Lung (tissue), 12 donors: ENCODE results near the gene PCP2. TPM values are rescaled to one million over a fixed set of nuclear protein-coding genes. Genes with fewer than 3 reads are reported as not detected.
"Not testable (repeated sequence)": the region's sequence is repeated elsewhere in the genome, so short reads cannot be mapped to it uniquely, and the experiment has no call there.

Experiments used
- ATAC-seq: fragments of 200-7000 bp; cut with Tn5 transposase; one replicate; pipeline ENCODE4 v1.9.1; 2020; ENCODE audit warnings: moderate number of reproducible peaks; ENCODE audit not compliant: insufficient read depth, low FRiP score
- DNase-seq, 3 donors: peaks; one replicate each; pipeline ENCODE4 v3.0.0-alpha.2; 2013 to 2017
- H3K27ac ChIP-seq, 2 donors: one replicate each; pipeline ENCODE4 v1.5.1; 2013; ENCODE audit warnings: mild to moderate bottlenecking in 2 of 2, moderate library complexity in 2 of 2, control low read depth in 1 of 2, inconsistent platforms in 1 of 2, low read depth in 1 of 2, low read length in 1 of 2
- H3K27me3 ChIP-seq, 3 donors: one replicate each; pipeline ENCODE4 v1.5.1; 2013; ENCODE audit warnings: low read length in 2 of 3; ENCODE audit not compliant: control insufficient read depth in 3 of 3, insufficient read depth in 3 of 3
- H3K36me3 ChIP-seq, 4 donors: one replicate each; pipeline ENCODE4 v1.5.1; 2013; ENCODE audit warnings: low read length in 4 of 4, mild to moderate bottlenecking in 1 of 4, moderate library complexity in 1 of 4; ENCODE audit not compliant: control insufficient read depth in 4 of 4, insufficient read depth in 4 of 4
- H3K4me1 ChIP-seq, 5 donors: one replicate each; pipeline ENCODE4 v1.5.1; 2013; ENCODE audit warnings: low read length in 5 of 5, mild to moderate bottlenecking in 2 of 5, moderate library complexity in 1 of 5; ENCODE audit not compliant: control insufficient read depth in 5 of 5, insufficient read depth in 5 of 5
- H3K4me3 ChIP-seq: one replicate; pipeline ENCODE4 v1.5.1; 2013; ENCODE audit warnings: mild to moderate bottlenecking, control low read depth, moderate library complexity
- H3K9ac ChIP-seq, 2 donors: one replicate each; pipeline ENCODE4 v1.5.1; 2013; ENCODE audit warnings: low read length in 2 of 2, control low read depth in 1 of 2; ENCODE audit not compliant: insufficient read depth in 1 of 2
- H3K9me3 ChIP-seq, 4 donors: one replicate each; pipeline ENCODE4 v1.5.1; 2013; ENCODE audit warnings: low read length in 3 of 4, mild to moderate bottlenecking in 1 of 4, moderate library complexity in 1 of 4; ENCODE audit not compliant: control insufficient read depth in 4 of 4, insufficient read depth in 3 of 4
- WGBS, 2 donors: extraction: QIAGEN DNeasy Blood & Tissue Kit; methylation state at CpG; one replicate each; pipeline ENCODE4 v1.1.7; 2013; 5-methylcytosine and 5-hydroxymethylcytosine counted together
- polyA plus RNA-seq, 2 donors: library from polyadenylated mRNA; stranded (reverse); fragments of 200-250 nt; gene quantifications; one replicate each; pipeline ENCODE4 v1.2.1, GENCODE V29; 2013
- total RNA-seq, 2 donors: library from RNA; depleted of rRNA in 1 of 2; stranded (reverse); fragments of >200 nt in 1 of 2; gene quantifications; one replicate each; pipeline ENCODE4 v1.2.1, GENCODE V29; 2014 to 2021
- TF ChIP-seq, protein P1 (sequence below): IDR thresholded peaks from 2 replicates; pipeline ENCODE4 v1.5.1; 2012; ENCODE audit warnings: mild to moderate bottlenecking; ENCODE audit errors: control extremely low read depth, extremely low read depth
- donor health status: control.
- donor health status: control.
- donor health status: Bipolar disorder and iron deficiency.
- donor health status: healthy.
- donor health status: DM: yes; HTN: yes; CAD: no.

The PCP2 gene
- total and polyA plus RNA-seq, 4 donors: 0.60 to 4.4 (median 1.9) TPM

DNA sequence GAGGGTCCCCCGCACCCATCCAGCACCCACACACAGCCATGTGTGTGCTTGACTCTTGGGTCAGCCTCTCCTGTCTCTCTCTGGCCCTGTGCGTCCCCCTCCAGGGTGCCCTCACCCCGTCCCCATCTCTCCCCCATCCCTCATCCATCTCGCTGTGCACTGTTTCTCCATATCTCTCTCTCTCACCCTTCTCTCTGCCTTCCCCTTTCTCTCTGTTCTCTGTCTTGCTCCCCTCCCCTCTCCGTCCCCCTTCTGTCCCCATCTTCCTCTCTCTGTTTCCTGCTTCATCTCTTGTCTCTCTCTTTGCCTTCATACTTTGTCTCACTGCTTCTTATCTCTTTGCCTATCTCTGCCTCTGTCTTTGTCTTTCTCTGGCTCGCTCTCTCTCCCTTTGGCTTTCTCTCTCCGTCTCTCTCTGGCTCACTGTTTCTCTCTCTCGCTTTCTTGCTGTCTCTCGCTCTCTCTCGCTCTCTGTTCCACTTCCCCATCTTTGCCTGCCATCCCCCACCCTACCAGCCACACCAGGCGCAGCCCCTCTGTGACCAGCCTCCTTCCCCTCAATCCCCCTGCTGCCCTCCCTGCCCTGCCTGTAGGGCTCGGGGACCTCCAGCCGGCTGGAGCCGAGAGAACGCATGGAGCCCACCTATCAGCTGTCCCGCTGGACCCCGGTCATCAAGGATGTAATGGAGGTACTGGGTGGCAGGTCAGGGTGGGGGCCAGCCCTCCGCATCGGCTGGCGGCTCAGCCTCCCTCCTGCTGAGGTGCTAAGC is 12.3 kb upstream of the PCP2 start:
- H3K9ac ChIP-seq: no peak overlapping the region
- ATAC-seq (no peak), DNase-seq (no peak)
- 41 to 67% methylated on average over 19 to 20 of the region's 20 CpGs for WGBS, 2 donors
- TF ChIP-seq, protein P1, sequence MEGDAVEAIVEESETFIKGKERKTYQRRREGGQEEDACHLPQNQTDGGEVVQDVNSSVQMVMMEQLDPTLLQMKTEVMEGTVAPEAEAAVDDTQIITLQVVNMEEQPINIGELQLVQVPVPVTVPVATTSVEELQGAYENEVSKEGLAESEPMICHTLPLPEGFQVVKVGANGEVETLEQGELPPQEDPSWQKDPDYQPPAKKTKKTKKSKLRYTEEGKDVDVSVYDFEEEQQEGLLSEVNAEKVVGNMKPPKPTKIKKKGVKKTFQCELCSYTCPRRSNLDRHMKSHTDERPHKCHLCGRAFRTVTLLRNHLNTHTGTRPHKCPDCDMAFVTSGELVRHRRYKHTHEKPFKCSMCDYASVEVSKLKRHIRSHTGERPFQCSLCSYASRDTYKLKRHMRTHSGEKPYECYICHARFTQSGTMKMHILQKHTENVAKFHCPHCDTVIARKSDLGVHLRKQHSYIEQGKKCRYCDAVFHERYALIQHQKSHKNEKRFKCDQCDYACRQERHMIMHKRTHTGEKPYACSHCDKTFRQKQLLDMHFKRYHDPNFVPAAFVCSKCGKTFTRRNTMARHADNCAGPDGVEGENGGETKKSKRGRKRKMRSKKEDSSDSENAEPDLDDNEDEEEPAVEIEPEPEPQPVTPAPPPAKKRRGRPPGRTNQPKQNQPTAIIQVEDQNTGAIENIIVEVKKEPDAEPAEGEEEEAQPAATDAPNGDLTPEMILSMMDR: no peak
- peaks cover 0 to 4% (median 0%) of the 10 kb centered on the region in 5 donors for H3K4me1 ChIP-seq
- no peak overlapping the region for H3K27ac ChIP-seq
- no peaks in the 10 kb centered on the region for H3K9me3 ChIP-seq
- peaks cover 0 to 23% (median 0%) of the 10 kb centered on the region in 4 donors for H3K36me3 ChIP-seq
- no peak overlapping the region for H3K4me3 ChIP-seq
- peaks cover 0 to 3% (median 0%) of the 10 kb centered on the region in 3 donors for H3K27me3 ChIP-seq

DNA sequence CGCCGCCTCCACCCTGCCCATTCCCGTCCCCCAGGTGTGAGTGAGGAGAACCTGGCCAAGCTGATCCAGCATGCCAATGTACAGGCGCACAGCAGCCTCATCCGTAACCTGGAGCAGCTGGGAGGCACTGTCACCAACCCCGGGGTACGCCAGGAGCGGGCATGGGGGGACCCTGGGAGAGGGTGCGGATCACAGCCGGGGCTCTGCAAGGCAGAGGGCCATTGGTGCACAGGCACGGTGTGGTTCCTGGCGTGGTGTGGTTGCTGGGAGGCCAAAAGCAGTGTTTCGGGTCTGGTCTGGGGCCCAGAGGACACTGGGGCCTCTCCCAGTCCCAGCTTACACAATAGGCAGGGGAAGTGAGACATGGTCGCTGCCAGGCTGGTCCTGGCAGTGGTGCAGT is 11.6 kb upstream of the PCP2 start:
- no peaks in the 10 kb centered on the region for H3K9me3 ChIP-seq
- no peak for DNase-seq
- no peak for ATAC-seq
- H3K4me3 ChIP-seq: no peak overlapping the region
- no peak overlapping the region for H3K27ac ChIP-seq
- TF ChIP-seq, protein P1: no peak
- H3K36me3 ChIP-seq: peaks cover 0 to 24% (median under 1%) of the 10 kb centered on the region in 4 donors
- 55 to 82% methylated on average over 14 of the region's 14 CpGs for whole genome bisulfite sequencing, 2 donors
- no peak overlapping the region for H3K9ac ChIP-seq
- H3K27me3 ChIP-seq: no peaks in the 10 kb centered on the region
- peaks cover 0 to 6% (median 0%) of the 10 kb centered on the region in 5 donors for H3K4me1 ChIP-seq

DNA sequence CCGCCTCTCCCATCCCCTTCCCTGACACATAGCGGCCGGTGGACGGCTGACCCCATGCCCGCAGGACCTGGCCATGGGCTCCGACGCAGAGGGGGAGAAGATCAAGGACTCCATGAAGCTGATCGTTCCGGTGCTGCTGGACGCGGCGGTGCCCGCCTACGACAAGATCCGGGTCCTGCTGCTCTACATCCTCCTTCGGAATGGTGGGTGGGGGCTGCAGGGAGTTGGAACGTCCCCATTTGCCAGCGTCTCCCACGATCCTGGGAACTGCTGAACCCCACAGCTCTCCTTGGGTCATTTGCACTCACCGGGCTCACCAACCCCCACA is 11.0 kb upstream of the PCP2 start:
- TF ChIP-seq, protein P1: no peak
- DNase-seq: no peak
- Histone ChIP-seq H3K9me3 (peaks cover 0 to 2% (median 0%) of the 10 kb centered on the region in 4 donors), H3K4me3 (no peak overlapping the region), H3K9ac (no peak overlapping the region), H3K36me3 (peaks cover 0 to 24% (median 3%) of the 10 kb centered on the region in 4 donors), H3K4me1 (peaks cover 0 to 12% (median 0%) of the 10 kb centered on the region in 5 donors), H3K27ac (no peak overlapping the region), H3K27me3 (no peaks in the 10 kb centered on the region)
- ATAC-seq: no peak
- 95 to 96% methylated on average over 19 to 20 of the region's 20 CpGs for WGBS, 2 donors

DNA sequence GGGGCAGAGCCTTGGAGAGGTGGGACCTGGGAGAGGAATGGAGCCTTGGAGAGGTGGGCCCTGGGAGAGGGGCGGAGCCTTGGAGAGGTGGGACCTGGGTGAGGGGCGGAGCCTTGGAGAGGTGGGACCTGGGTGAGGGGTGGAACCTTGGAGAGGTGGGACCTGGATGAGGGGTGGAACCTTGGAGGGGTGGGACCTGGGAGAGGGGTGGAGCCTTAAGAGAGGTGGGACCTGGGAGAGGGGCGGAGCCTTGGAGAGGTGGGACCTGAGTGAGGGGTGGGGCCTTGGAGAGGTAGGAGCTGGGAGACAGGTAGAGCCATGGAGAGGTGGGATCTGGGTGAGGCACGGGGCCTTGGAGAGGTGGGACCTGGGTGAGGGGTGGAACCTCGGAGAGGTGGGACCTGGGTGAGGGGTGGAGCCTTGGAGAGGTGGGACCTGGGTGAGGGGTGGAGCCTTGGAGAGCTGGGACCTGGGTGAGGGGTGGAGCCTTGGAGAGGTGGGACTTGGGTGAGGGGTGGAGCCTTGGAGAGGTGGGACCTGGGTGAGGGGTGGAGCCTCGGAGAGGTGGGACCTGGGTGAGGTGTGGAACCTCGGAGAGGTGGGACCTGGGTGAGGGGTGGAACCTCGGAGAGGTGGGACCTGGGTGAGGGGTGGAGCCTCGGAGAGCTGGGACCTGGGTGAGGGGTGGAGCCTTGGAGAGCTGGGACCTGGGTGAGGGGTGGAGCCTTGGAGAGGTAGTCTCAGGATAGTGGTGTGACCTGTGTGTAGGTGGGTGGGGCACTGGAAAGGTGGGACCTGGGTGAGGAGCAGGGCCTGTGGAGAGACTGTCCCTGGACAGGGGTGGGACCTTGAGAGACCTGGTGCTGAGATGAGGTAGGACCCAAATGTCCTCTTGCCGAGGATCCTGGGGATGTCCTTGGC is 10.4 kb upstream of the PCP2 start:
- H3K9me3 ChIP-seq, H3K4me3 ChIP-seq, H3K27me3 ChIP-seq, H3K9ac ChIP-seq, DNase-seq, ATAC-seq, H3K27ac ChIP-seq: not testable (repeated sequence)
- peaks cover 0 to 12% (median 0%) of the 10 kb centered on the region in 5 donors for H3K4me1 ChIP-seq
- WGBS, 2 donors: 67 to 91% methylated on average over 9 to 10 of the region's 10 CpGs
- peaks cover 0 to 24% (median 3%) of the 10 kb centered on the region in 4 donors for H3K36me3 ChIP-seq
